HepG2 (cell line): ENCODE data around the gene KLHL18. TPM values are rescaled to one million over a fixed set of nuclear protein-coding genes. Genes with fewer than 3 reads are reported as not detected.

Experiments
- ATAC-seq: fragments of 200-7000 bp; cut with Tn5 transposase; 3 replicates; pipeline ENCODE4 v1.9.1; 2020; ENCODE audit warnings: mild to moderate bottlenecking, moderate library complexity
- BruUV-seq: library from RNA; stranded (reverse); fragments of 400-500 nt; replicated peaks from 2 replicates; lab custom pipeline; 2021; lab: Mats Ljungman, UMichigan
- CTCF ChIA-PET: fragments of 300-600 bp; formaldehyde crosslinking; extraction: SDS; loops from one replicate; lab custom pipeline; 2021; ENCODE audit warnings: low total read pairs, inconsistent platforms, low intra/inter-chr PET ratio; lab: Yijun Ruan, JAX
- POLR2A ChIA-PET: fragments of 350-600 bp; sonication (Branson Sonifier 250); formaldehyde crosslinking; loops from one replicate; lab custom pipeline; 2020; ENCODE audit warnings: antibody characterized with exemption, inconsistent platforms; lab: Yijun Ruan, JAX
- DNase-seq: peaks from one replicate; pipeline ENCODE4 v3.0.0-alpha.2; 2015; ENCODE audit warnings: low spot score
- FAIRE-seq: peaks from 3 replicates; lab custom pipeline; 2011; peaks lifted over from hg19 to GRCh38; lab: Jason Lieb, UNC
- H2AFZ ChIP-seq: one replicate; pipeline ENCODE4 v1.6.1; 2011; ENCODE audit warnings: low read length, inconsistent platforms
- H3K27ac ChIP-seq: fragments of 300-600 bp; 3 replicates; pipeline ENCODE4 v1.8.0; 2011; ENCODE audit warnings: mixed run types, mild to moderate bottlenecking, mixed read lengths, low read length, inconsistent platforms; ENCODE audit not compliant: insufficient read depth; ENCODE audit errors: extremely low read length
- H3K27me3 ChIP-seq, 2 experiments: fragments of 200-600 bp in 1 of 2; 2 replicates in 1 of 2; 3 replicates in 1 of 2; pipeline versions ENCODE4 v1.6.0 to v1.8.0; 2011; ENCODE audit warnings: low read length in 2 of 2, mild to moderate bottlenecking in 2 of 2, moderate library complexity in 2 of 2, inconsistent platforms in 1 of 2; ENCODE audit not compliant: insufficient read depth in 2 of 2, control insufficient read depth in 1 of 2
- H3K36me3 ChIP-seq, 2 experiments: fragments of 200-600 bp in 1 of 2; replicated peaks in 1 of 2; 2 replicates in 1 of 2; 3 replicates in 1 of 2; pipeline versions ENCODE4 v1.5.1 to v1.8.0; 2011; ENCODE audit warnings: low read length in 2 of 2, inconsistent platforms in 1 of 2; ENCODE audit not compliant: insufficient read depth in 2 of 2, control insufficient read depth in 1 of 2
- H3K4me1 ChIP-seq: 2 replicates; pipeline ENCODE4 v1.5.1; 2012; ENCODE audit warnings: low read length, inconsistent platforms; ENCODE audit not compliant: insufficient read depth
- H3K4me2 ChIP-seq: 2 replicates; pipeline ENCODE4 v1.6.0; 2011; ENCODE audit warnings: low read depth, low read length, inconsistent platforms
- H3K4me3 ChIP-seq, 3 experiments: fragments of 200-600 bp in 1 of 3; sonication (generic), shearing (Covaris generic) in 1 of 3; replicated peaks in 1 of 3; 2 replicates each; pipeline ENCODE4 v1.5.1; 2011 to 2016; ENCODE audit warnings: low read length in 3 of 3, inconsistent platforms in 2 of 3, low read depth in 2 of 3, mild to moderate bottlenecking in 2 of 3, control low read depth in 1 of 3, mixed read lengths in 1 of 3; ENCODE audit not compliant: insufficient read depth in 1 of 3
- H3K79me2 ChIP-seq: one replicate; pipeline ENCODE4 v1.6.1; 2011; ENCODE audit warnings: low read length, inconsistent platforms; ENCODE audit not compliant: insufficient read depth
- H3K9ac ChIP-seq: 2 replicates; pipeline ENCODE4 v1.6.0; 2011; ENCODE audit warnings: mild to moderate bottlenecking, low read depth, low read length, inconsistent platforms; ENCODE audit not compliant: insufficient read depth
- H3K9me3 ChIP-seq: 2 replicates; pipeline ENCODE4 v1.5.1; 2012; ENCODE audit warnings: mild to moderate bottlenecking, low read length
- H4K20me1 ChIP-seq: 2 replicates; pipeline ENCODE4 v1.6.0; 2011; ENCODE audit warnings: inconsistent platforms, mild to moderate bottlenecking, low read length, moderate library complexity; ENCODE audit not compliant: insufficient read depth
- GPN1 ChIP-seq: sonication (generic); formaldehyde crosslinking; IDR thresholded peaks from 2 replicates; pipeline ENCODE4 v1.5.1; 2020; ENCODE audit warnings: missing genetic modification reagents, borderline replicate concordance
- HDAC6 ChIP-seq: fragments of 200-600 bp; sonication (generic); IDR thresholded peaks from 2 replicates; pipeline ENCODE4 v1.7.0; 2017; ENCODE audit warnings: mild to moderate bottlenecking, antibody characterized with exemption, low read length, low read depth
- HNRNPLL ChIP-seq: fragments of 200-400 bp; formaldehyde crosslinking; IDR thresholded peaks from 2 replicates; pipeline ENCODE4 v1.6.1; 2017; ENCODE audit warnings: mild to moderate bottlenecking, low read depth, low read length; ENCODE audit not compliant: poor library complexity, severe bottlenecking
- POLR2G ChIP-seq: fragments of 200-400 bp; formaldehyde crosslinking; IDR thresholded peaks from 2 replicates; pipeline ENCODE4 v1.6.1; 2018; ENCODE audit warnings: mild to moderate bottlenecking, low read depth, low read length, moderate library complexity
- ZBTB8A ChIP-seq: sonication (generic); formaldehyde crosslinking; IDR thresholded peaks from 2 replicates; pipeline ENCODE4 v1.4.0; 2020; ENCODE audit warnings: mild to moderate bottlenecking, low read depth, missing genetic modification reagents, borderline replicate concordance
- ZFP37 ChIP-seq: sonication (generic); formaldehyde crosslinking; IDR thresholded peaks from 2 replicates; pipeline ENCODE4 v1.4.0; 2020; ENCODE audit warnings: missing genetic modification reagents, borderline replicate concordance
- ZNF496 ChIP-seq: sonication (generic); formaldehyde crosslinking; IDR thresholded peaks from 2 replicates; pipeline ENCODE4 v1.8.1; 2023; ENCODE audit warnings: mild to moderate bottlenecking, moderate library complexity, missing genetic modification reagents; ENCODE audit not compliant: insufficient replicate concordance
- ZNF530 ChIP-seq: sonication (generic); formaldehyde crosslinking; IDR thresholded peaks from 2 replicates; pipeline ENCODE4 v1.5.0; 2020; ENCODE audit warnings: low read depth, mild to moderate bottlenecking, missing genetic modification reagents
- ZNF550 ChIP-seq: sonication (generic); formaldehyde crosslinking; IDR thresholded peaks from 2 replicates; pipeline ENCODE4 v1.4.0; 2020; ENCODE audit warnings: mild to moderate bottlenecking, missing genetic modification reagents, borderline replicate concordance
- ZNF790 ChIP-seq: sonication (generic); formaldehyde crosslinking; IDR thresholded peaks from 2 replicates; pipeline ENCODE4 v1.8.0; 2022; ENCODE audit warnings: missing genetic modification reagents, mild to moderate bottlenecking, borderline replicate concordance
- WGBS: methylation state at CpG from one replicate; pipeline ENCODE4 v1.1.6; 2017; ENCODE audit warnings: low lambda C conversion rate; 5-methylcytosine and 5-hydroxymethylcytosine counted together
- in situ Hi-C: cut with HindIII; loops from 2 replicates; pipeline ENCODE4 v1.10.0; 2017; ENCODE audit warnings: low pct_unique_long_range_greater_than_20kb; ENCODE audit not compliant: extremely low pct_ligation_motif_present
- intact Hi-C: fragments of 100-400 bp; cut with micrococcal nuclease; formaldehyde crosslinking; loops from one replicate; pipeline ENCODE4 v1.10.0; 2022; ENCODE audit not compliant: unreplicated experiment
- polyA plus RNA-seq, 8 experiments: library from polyadenylated mRNA; depleted of rRNA in 3 of 8; stranded (reverse) in 7 of 8; unstranded in 1 of 8; fragments of >200 nt; fragmentation: Illumina TruSeq in 4 of 8; extraction: Trizol in 4 of 8; gene quantifications; 2 replicates each; pipeline versions ENCODE4 v1.2.1 to v1.2.3, GENCODE V29; 2011 to 2016; ENCODE audit warnings: low read depth in 4 of 8, missing spikeins in 1 of 8, mixed read lengths in 1 of 8; ENCODE audit not compliant: insufficient read depth in 1 of 8
- total RNA-seq, 5 experiments: library from RNA; depleted of rRNA; stranded (reverse); fragments of >200 nt; fragmentation: Illumina TruSeq; extraction: Trizol; gene quantifications; 2 replicates each; pipeline ENCODE4 v1.2.3, GENCODE V29; 2016; ENCODE audit warnings: low read depth in 1 of 5
- TF ChIP-seq, protein P1 (sequence below): sonication (generic); formaldehyde crosslinking; conservative IDR thresholded peaks from 2 replicates; pipeline ENCODE4 v1.8.0; 2022; ENCODE audit warnings: mild to moderate bottlenecking, moderate library complexity, missing genetic modification reagents

Gene KLHL18
- total and polyA plus RNA-seq, 2 of the 13 experiments (the other 11 are each of a cell fraction or from before 2014, with no cell fraction given) = 17.5 to 18.8 TPM

DNA sequence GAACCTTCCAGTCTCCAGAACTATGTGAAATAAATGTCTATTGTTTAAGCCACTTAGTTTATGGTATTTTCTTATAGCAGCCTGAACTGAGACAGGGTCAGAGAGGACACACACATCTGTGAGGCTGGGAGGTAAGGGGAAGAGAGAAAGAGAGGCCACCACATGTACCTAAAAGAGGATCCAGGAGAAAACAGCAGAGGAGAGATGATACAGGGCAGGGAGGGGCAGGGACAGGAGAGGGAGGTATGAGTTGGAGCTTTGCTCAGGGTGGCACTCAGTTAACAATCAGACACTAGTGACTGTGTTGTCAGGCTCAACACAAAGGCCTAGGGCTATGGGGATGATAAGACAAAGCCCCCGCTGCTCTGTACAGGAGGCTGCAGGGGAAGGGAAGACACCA, 17.7 kb upstream of the KLHL18 start:
- no peak for DNase-seq
- no peak for ATAC-seq
- H2AFZ ChIP-seq = no peak overlapping the region
- ChIA-PET CTCF (no interaction called here), POLR2A (no interaction called here)
- H3K9ac ChIP-seq = no peak overlapping the region
- in situ Hi-C loops (no loop called here), intact Hi-C loops (no loop called here)
- BruUV-seq = no TSS peak
- H3K36me3 ChIP-seq = no peaks in the 10 kb centered on the region
- H3K27ac ChIP-seq = no peak overlapping the region
- H3K4me1 ChIP-seq = peaks cover 15% of the 10 kb centered on the region
- no peak for FAIRE-seq
- H3K9me3 ChIP-seq = no peaks in the 10 kb centered on the region
- no peak overlapping the region for H3K4me3 ChIP-seq
- no peaks in the 10 kb centered on the region for H3K79me2 ChIP-seq
- H3K27me3 ChIP-seq = no peaks in the 10 kb centered on the region; a peak in 2 of 5 replicates
- 100% methylated on average over 1 of the region's 1 CpG for WGBS
- no peak overlapping the region for H3K4me2 ChIP-seq
- TF ChIP-seq ZNF790 (CRISPR knock-in tag) = no peak
- H4K20me1 ChIP-seq = no peaks in the 10 kb centered on the region

DNA sequence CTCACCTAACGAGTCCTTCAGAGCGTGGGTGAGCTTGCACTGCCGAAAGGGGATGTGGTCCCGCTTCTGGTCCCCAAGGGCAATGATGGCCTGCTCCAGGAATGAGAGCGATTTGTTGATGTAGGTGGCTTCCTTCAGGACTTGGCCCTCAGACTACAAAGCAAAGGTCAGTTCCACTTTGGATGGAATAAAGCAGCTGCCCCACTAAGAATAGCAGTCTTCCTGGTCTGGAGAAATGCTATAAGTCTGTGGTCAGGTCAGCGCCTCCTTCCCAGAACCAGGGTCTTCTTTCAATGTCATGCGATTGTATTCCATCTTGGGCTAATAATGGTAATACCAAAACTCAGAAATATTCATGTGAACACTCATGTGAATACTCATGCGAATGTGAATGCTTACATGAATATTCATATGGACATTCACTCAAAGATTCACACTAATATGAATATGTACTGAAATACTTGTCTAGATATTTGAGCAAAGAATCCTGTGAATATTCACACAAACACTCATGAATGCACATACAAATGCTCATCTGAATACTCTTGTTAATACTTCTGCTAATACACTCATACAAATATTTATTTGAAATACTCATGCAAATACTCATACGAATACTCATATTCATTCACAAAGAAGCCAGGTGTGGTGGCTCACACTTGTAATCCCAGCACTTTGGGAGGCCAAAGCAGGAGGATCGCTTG, 16.9 kb upstream of the KLHL18 start:
- ATAC-seq = no peak
- Histone ChIP-seq H3K36me3 (no peaks in the 10 kb centered on the region), H3K4me3 (no peak overlapping the region), H3K9me3 (no peaks in the 10 kb centered on the region), H3K79me2 (no peaks in the 10 kb centered on the region), H3K4me1 (peaks cover 15% of the 10 kb centered on the region), H3K27ac (no peak overlapping the region), H3K27me3 (no peaks in the 10 kb centered on the region; a peak in 1 of 5 replicates), H4K20me1 (no peaks in the 10 kb centered on the region), H2AFZ (no peak overlapping the region), H3K9ac (no peak overlapping the region), H3K4me2 (no peak overlapping the region)
- CTCF ChIA-PET = no interaction called here
- intact Hi-C loops (no loop called here), in situ Hi-C loops (no loop called here)
- 91% methylated on average over 10 of the region's 10 CpGs for WGBS
- no peak for FAIRE-seq
- DNase-seq = no peak
- POLR2A ChIA-PET = no interaction called here
- BruUV-seq = no TSS peak
- no peak for TF ChIP-seq POLR2G
- TF ChIP-seq ZFP37 (CRISPR knock-in tag) = no peak
- TF ChIP-seq ZNF530 (CRISPR knock-in tag) = no peak
- TF ChIP-seq HNRNPLL = no peak
- no peak for TF ChIP-seq GPN1 (CRISPR knock-in tag)
- no peak for TF ChIP-seq HDAC6
- TF ChIP-seq ZBTB8A (CRISPR knock-in tag) = no peak
- TF ChIP-seq ZNF496 (CRISPR knock-in tag) = no peak
- TF ChIP-seq ZNF550 (CRISPR knock-in tag) = no peak
- TF ChIP-seq, protein P1, sequence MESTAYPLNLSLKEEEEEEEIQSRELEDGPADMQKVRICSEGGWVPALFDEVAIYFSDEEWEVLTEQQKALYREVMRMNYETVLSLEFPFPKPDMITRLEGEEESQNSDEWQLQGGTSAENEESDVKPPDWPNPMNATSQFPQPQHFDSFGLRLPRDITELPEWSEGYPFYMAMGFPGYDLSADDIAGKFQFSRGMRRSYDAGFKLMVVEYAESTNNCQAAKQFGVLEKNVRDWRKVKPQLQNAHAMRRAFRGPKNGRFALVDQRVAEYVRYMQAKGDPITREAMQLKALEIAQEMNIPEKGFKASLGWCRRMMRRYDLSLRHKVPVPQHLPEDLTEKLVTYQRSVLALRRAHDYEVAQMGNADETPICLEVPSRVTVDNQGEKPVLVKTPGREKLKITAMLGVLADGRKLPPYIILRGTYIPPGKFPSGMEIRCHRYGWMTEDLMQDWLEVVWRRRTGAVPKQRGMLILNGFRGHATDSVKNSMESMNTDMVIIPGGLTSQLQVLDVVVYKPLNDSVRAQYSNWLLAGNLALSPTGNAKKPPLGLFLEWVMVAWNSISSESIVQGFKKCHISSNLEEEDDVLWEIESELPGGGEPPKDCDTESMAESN (CRISPR knock-in tag) = no peak
